ENCODE data around the gene DLL1. TPM values are rescaled to one million over a fixed set of nuclear protein-coding genes. Genes with fewer than 3 reads are reported as not detected.
"Not testable (repeated sequence)": the region's sequence is repeated elsewhere in the genome, so short reads cannot be mapped to it uniquely, and the experiment has no call there.

The DLL1 gene
- total RNA-seq: 13.6 TPM

- Histone ChIP-seq H3K4me3 (ENCODE audit: low read length in 3 of 3) (peak within 1 kb of the TSS; percentile 75 to 77 (median 76)), H3K4me1 (ENCODE audit: control insufficient read depth in 3 of 3, insufficient read depth in 3 of 3, low read length in 3 of 3) (peaks cover 40 to 57% (median 40%) of the 10 kb centered on the region in 3 donors), H3K27ac (ENCODE audit: low read depth, low read length) (peak within 1 kb of the TSS; percentile 36), H3K9ac (ENCODE audit: low read depth in 1 of 3, low read length in 3 of 3) (peak within 1 kb of the TSS; percentile 52 to 78 (median 72)), H3K27me3 (ENCODE audit: control insufficient read depth in 3 of 3, insufficient read depth in 3 of 3, low read length in 3 of 3) (peaks cover 28 to 70% (median 61%) of the 10 kb centered on the region in 3 donors), H3K36me3 (ENCODE audit: control insufficient read depth in 3 of 3, insufficient read depth in 3 of 3, low read length in 3 of 3) (peaks cover 0 to 2% (median 0%) of the 10 kb centered on the region in 3 donors), H3K9me3 (ENCODE audit: control insufficient read depth in 3 of 3, low read length in 3 of 3) (no peaks in the 10 kb centered on the region)
These were observed at the start of gene DLL1 for GRCh38 chr6:170290296-170291128. Gene DLL1 (minus strand): TSS chr6:170291078. CDS start chr6:170290139, 939 bp downstream.

DNA sequence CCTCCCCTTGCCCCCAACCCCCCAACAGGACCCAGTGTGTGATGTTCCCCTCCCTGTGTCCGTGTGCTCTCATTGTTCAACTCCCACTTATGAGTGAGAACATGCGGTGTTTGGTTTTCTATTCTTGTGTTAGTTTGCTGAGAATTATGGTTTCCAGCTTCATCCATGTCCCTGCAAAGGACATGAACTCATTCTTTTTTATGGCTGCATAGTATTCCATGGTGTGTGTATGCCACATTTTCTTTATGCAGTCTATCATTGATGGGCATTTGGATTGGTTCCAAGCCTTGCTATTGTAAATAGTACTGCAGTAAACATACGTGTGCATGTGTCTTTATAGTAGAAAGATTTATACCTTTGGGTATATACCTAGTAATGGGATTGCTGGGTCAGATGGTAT is 44.3 kb upstream of the DLL1 start:
- not testable (repeated sequence) for H3K4me1 ChIP-seq (ENCODE audit: control insufficient read depth in 3 of 3, insufficient read depth in 3 of 3, low read length in 3 of 3); H3K27me3 ChIP-seq (ENCODE audit: control insufficient read depth in 3 of 3, insufficient read depth in 3 of 3, low read length in 3 of 3); H3K9ac ChIP-seq (ENCODE audit: low read depth in 1 of 3, low read length in 3 of 3); H3K27ac ChIP-seq (ENCODE audit: low read depth, low read length); H3K4me3 ChIP-seq (ENCODE audit: low read length in 3 of 3); H3K9me3 ChIP-seq (ENCODE audit: control insufficient read depth in 3 of 3, low read length in 3 of 3)
- H3K36me3 ChIP-seq (ENCODE audit: control insufficient read depth in 3 of 3, insufficient read depth in 3 of 3, low read length in 3 of 3): peaks cover 10 to 28% (median 10%) of the 10 kb centered on the region in 3 donors

- H3K4me3 ChIP-seq (ENCODE audit: low read length in 3 of 3): no peak overlapping the region
- peaks cover 0 to 11% (median 4%) of the 10 kb centered on the region in 3 donors for H3K4me1 ChIP-seq (ENCODE audit: control insufficient read depth in 3 of 3, insufficient read depth in 3 of 3, low read length in 3 of 3)
- H3K9me3 ChIP-seq (ENCODE audit: control insufficient read depth in 3 of 3, low read length in 3 of 3): no peaks in the 10 kb centered on the region
- no peak overlapping the region for H3K9ac ChIP-seq (ENCODE audit: low read depth in 1 of 3, low read length in 3 of 3)
- peaks cover 17 to 51% (median 25%) of the 10 kb centered on the region in 3 donors for H3K36me3 ChIP-seq (ENCODE audit: control insufficient read depth in 3 of 3, insufficient read depth in 3 of 3, low read length in 3 of 3)
- H3K27me3 ChIP-seq (ENCODE audit: control insufficient read depth in 3 of 3, insufficient read depth in 3 of 3, low read length in 3 of 3): no peaks in the 10 kb centered on the region
- H3K27ac ChIP-seq (ENCODE audit: low read depth, low read length): no peak overlapping the region
These were observed 38.4 kb upstream of the DLL1 start for GRCh38 chr6:170329321-170329720.

DNA sequence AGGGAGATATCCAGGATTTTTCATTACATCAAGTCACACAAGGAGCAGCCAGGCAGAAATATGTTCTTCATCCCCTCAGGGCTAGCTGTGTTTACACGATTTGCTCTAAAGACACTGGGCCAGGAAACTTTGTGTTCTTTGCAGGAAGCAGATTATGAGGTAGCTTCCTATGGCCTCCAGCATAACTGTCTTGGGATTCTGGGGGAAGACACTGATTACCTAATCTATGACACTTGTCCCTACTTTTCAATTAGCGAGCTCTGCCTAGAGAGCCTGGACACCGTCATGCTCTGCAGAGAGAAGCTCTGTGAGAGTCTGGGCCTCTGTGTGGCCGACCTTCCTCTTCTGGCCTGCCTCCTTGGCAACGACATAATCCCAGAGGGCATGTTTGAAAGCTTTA is 26.8 kb upstream of the DLL1 start:
- Histone ChIP-seq H3K27ac (ENCODE audit: low read depth, low read length) (no peak overlapping the region), H3K4me1 (ENCODE audit: control insufficient read depth in 3 of 3, insufficient read depth in 3 of 3, low read length in 3 of 3) (peaks cover 20 to 30% (median 22%) of the 10 kb centered on the region in 3 donors), H3K4me3 (ENCODE audit: low read length in 3 of 3) (no peak overlapping the region), H3K9ac (ENCODE audit: low read depth in 1 of 3, low read length in 3 of 3) (no peak overlapping the region), H3K36me3 (ENCODE audit: control insufficient read depth in 3 of 3, insufficient read depth in 3 of 3, low read length in 3 of 3) (peaks cover 0 to 12% (median 3%) of the 10 kb centered on the region in 3 donors), H3K9me3 (ENCODE audit: control insufficient read depth in 3 of 3, low read length in 3 of 3) (no peaks in the 10 kb centered on the region), H3K27me3 (ENCODE audit: control insufficient read depth in 3 of 3, insufficient read depth in 3 of 3, low read length in 3 of 3) (no peaks in the 10 kb centered on the region)

- H3K9ac ChIP-seq (ENCODE audit: low read depth in 1 of 3, low read length in 3 of 3): no peak overlapping the region
- H3K4me3 ChIP-seq (ENCODE audit: low read length in 3 of 3): no peak overlapping the region
- no peaks in the 10 kb centered on the region for H3K27me3 ChIP-seq (ENCODE audit: control insufficient read depth in 3 of 3, insufficient read depth in 3 of 3, low read length in 3 of 3)
- peaks cover 20 to 30% (median 22%) of the 10 kb centered on the region in 3 donors for H3K4me1 ChIP-seq (ENCODE audit: control insufficient read depth in 3 of 3, insufficient read depth in 3 of 3, low read length in 3 of 3)
- peaks cover 0 to 12% (median 3%) of the 10 kb centered on the region in 3 donors for H3K36me3 ChIP-seq (ENCODE audit: control insufficient read depth in 3 of 3, insufficient read depth in 3 of 3, low read length in 3 of 3)
- no peak overlapping the region for H3K27ac ChIP-seq (ENCODE audit: low read depth, low read length)
- no peaks in the 10 kb centered on the region for H3K9me3 ChIP-seq (ENCODE audit: control insufficient read depth in 3 of 3, low read length in 3 of 3)
These were observed 26.2 kb upstream of the DLL1 start for GRCh38 chr6:170317076-170317475.

DNA sequence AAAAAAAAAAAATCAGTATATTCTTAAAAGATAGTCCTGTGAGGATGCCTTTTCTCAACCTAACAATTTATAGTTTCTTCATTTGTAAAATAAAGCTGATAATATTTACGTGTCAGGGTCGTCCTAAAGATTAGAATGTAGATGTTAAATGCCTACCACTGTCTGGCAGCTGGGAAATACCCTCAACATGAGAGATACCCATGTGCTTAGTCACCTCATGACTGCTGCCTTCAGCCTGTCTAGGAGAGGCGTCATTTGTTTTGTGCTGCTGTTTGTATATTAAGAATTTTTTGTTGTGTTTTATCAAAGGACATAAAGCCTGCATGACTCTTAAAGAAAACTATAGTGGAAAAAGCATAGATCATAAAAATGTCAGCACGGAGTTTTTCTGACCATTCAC is 25.2 kb upstream of the DLL1 start:
- peaks cover 20 to 30% (median 22%) of the 10 kb centered on the region in 3 donors for H3K4me1 ChIP-seq (ENCODE audit: control insufficient read depth in 3 of 3, insufficient read depth in 3 of 3, low read length in 3 of 3)
- H3K9ac ChIP-seq (ENCODE audit: low read depth in 1 of 3, low read length in 3 of 3): no peak overlapping the region
- no peak overlapping the region for H3K4me3 ChIP-seq (ENCODE audit: low read length in 3 of 3)
- no peaks in the 10 kb centered on the region for H3K9me3 ChIP-seq (ENCODE audit: control insufficient read depth in 3 of 3, low read length in 3 of 3)
- H3K27ac ChIP-seq (ENCODE audit: low read depth, low read length): no peak overlapping the region
- no peaks in the 10 kb centered on the region for H3K27me3 ChIP-seq (ENCODE audit: control insufficient read depth in 3 of 3, insufficient read depth in 3 of 3, low read length in 3 of 3)
- H3K36me3 ChIP-seq (ENCODE audit: control insufficient read depth in 3 of 3, insufficient read depth in 3 of 3, low read length in 3 of 3): peaks cover 0 to 12% (median 3%) of the 10 kb centered on the region in 3 donors

GRCh38 chr6:170314983-170315382 is 24.1 kb upstream of the DLL1 start:
- Histone ChIP-seq H3K4me3 (ENCODE audit: low read length in 3 of 3) (no peak overlapping the region), H3K27me3 (ENCODE audit: control insufficient read depth in 3 of 3, insufficient read depth in 3 of 3, low read length in 3 of 3) (no peaks in the 10 kb centered on the region), H3K9me3 (ENCODE audit: control insufficient read depth in 3 of 3, low read length in 3 of 3) (no peaks in the 10 kb centered on the region), H3K4me1 (ENCODE audit: control insufficient read depth in 3 of 3, insufficient read depth in 3 of 3, low read length in 3 of 3) (peaks cover 20 to 32% (median 26%) of the 10 kb centered on the region in 3 donors), H3K36me3 (ENCODE audit: control insufficient read depth in 3 of 3, insufficient read depth in 3 of 3, low read length in 3 of 3) (peaks cover 0 to 12% (median 3%) of the 10 kb centered on the region in 3 donors), H3K27ac (ENCODE audit: low read depth, low read length) (peak overlapping the region; percentile 22), H3K9ac (ENCODE audit: low read depth in 1 of 3, low read length in 3 of 3) (peak overlapping the region in 1 of 3 donors; percentile 46)

GRCh38 chr6:170313716-170314295 is 22.9 kb upstream of the DLL1 start:
- peak overlapping the region; percentile 34 to 54 (median 44) for H3K9ac ChIP-seq (ENCODE audit: low read depth in 1 of 3, low read length in 3 of 3)
- no peaks in the 10 kb centered on the region for H3K27me3 ChIP-seq (ENCODE audit: control insufficient read depth in 3 of 3, insufficient read depth in 3 of 3, low read length in 3 of 3)
- peak overlapping the region; percentile 52 for H3K27ac ChIP-seq (ENCODE audit: low read depth, low read length)
- peak overlapping the region in 1 of 3 donors; percentile 30 for H3K4me3 ChIP-seq (ENCODE audit: low read length in 3 of 3)
- H3K36me3 ChIP-seq (ENCODE audit: control insufficient read depth in 3 of 3, insufficient read depth in 3 of 3, low read length in 3 of 3): peaks cover 0 to 10% (median 3%) of the 10 kb centered on the region in 3 donors
- no peaks in the 10 kb centered on the region for H3K9me3 ChIP-seq (ENCODE audit: control insufficient read depth in 3 of 3, low read length in 3 of 3)
- peaks cover 20 to 32% (median 25%) of the 10 kb centered on the region in 3 donors for H3K4me1 ChIP-seq (ENCODE audit: control insufficient read depth in 3 of 3, insufficient read depth in 3 of 3, low read length in 3 of 3)

DNA sequence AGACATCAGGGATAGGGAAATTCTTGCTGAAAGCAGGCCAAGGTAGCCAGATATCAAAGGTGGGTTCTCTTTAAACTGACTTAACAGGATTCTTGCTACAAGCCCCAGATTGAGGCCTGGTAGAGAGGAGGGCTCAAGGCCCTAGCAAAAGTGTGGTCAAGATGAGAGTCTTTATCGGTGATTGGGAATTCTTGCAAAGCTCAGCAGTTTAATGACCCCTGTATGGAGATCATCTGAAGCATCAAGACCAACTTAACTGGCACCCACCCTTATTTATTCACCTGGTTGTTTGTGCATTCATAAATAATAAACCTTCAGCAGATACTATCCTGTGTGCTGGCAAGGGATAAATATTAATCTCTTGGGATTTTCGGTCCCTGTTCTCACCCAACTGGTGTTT is 22.0 kb upstream of the DLL1 start:
- Histone ChIP-seq H3K9me3 (ENCODE audit: control insufficient read depth in 3 of 3, low read length in 3 of 3) (no peaks in the 10 kb centered on the region), H3K27me3 (ENCODE audit: control insufficient read depth in 3 of 3, insufficient read depth in 3 of 3, low read length in 3 of 3) (no peaks in the 10 kb centered on the region), H3K4me3 (ENCODE audit: low read length in 3 of 3) (no peak overlapping the region), H3K9ac (ENCODE audit: low read depth in 1 of 3, low read length in 3 of 3) (no peak overlapping the region), H3K4me1 (ENCODE audit: control insufficient read depth in 3 of 3, insufficient read depth in 3 of 3, low read length in 3 of 3) (peaks cover 29 to 42% (median 35%) of the 10 kb centered on the region in 3 donors), H3K27ac (ENCODE audit: low read depth, low read length) (no peak overlapping the region), H3K36me3 (ENCODE audit: control insufficient read depth in 3 of 3, insufficient read depth in 3 of 3, low read length in 3 of 3) (peaks cover 0 to 6% (median 2%) of the 10 kb centered on the region in 3 donors)

DNA sequence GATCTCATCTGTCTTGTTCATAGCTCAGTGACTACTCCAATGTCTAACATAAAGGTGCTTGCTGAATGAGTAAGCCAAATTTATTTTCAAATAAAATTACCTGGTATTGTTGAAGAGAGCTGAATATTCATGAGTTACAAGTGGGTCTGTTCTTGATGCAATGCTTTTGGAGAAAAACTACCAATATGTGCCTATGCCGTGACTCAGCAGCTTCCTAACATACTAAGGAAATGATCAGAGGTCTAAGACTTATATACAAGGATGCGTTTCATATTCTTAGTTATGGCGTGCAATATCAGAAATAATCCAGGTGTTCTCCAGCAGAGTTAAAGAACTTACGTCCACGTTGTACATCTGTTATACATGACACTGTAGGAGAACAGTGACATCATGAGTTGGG is 20.8 kb upstream of the DLL1 start:
- Histone ChIP-seq H3K27me3 (ENCODE audit: control insufficient read depth in 3 of 3, insufficient read depth in 3 of 3, low read length in 3 of 3) (no peaks in the 10 kb centered on the region), H3K36me3 (ENCODE audit: control insufficient read depth in 3 of 3, insufficient read depth in 3 of 3, low read length in 3 of 3) (no peaks in the 10 kb centered on the region), H3K4me1 (ENCODE audit: control insufficient read depth in 3 of 3, insufficient read depth in 3 of 3, low read length in 3 of 3) (peaks cover 38 to 46% (median 45%) of the 10 kb centered on the region in 3 donors), H3K9me3 (ENCODE audit: control insufficient read depth in 3 of 3, low read length in 3 of 3) (no peaks in the 10 kb centered on the region), H3K27ac (ENCODE audit: low read depth, low read length) (no peak overlapping the region), H3K4me3 (ENCODE audit: low read length in 3 of 3) (no peak overlapping the region), H3K9ac (ENCODE audit: low read depth in 1 of 3, low read length in 3 of 3) (no peak overlapping the region)

Measured in skeletal muscle tissue (tissue), 4 donors.